Liver (tissue), 9 donors: ENCODE results near the gene C1orf174. TPM values are rescaled to one million over a fixed set of nuclear protein-coding genes. Genes with fewer than 3 reads are reported as not detected.

Experiments
- DNase-seq: peaks from one replicate; pipeline ENCODE4 v3.0.0-alpha.2; 2017; ENCODE audit warnings: low spot score
- H3K27ac ChIP-seq, 2 donors: one replicate each; pipeline ENCODE4 v1.7.0; 2013; ENCODE audit warnings: inconsistent platforms in 2 of 2, low read length in 2 of 2, control low read depth in 1 of 2, low read depth in 1 of 2, mild to moderate bottlenecking in 1 of 2
- H3K27me3 ChIP-seq, 4 donors: one replicate each; pipeline versions ENCODE4 v1.6.1 to v1.7.0; 2013; ENCODE audit warnings: low read length in 3 of 4, inconsistent platforms in 1 of 4, mild to moderate bottlenecking in 1 of 4, moderate library complexity in 1 of 4; ENCODE audit not compliant: control insufficient read depth in 4 of 4, insufficient read depth in 4 of 4
- H3K36me3 ChIP-seq, 4 donors: one replicate each; pipeline versions ENCODE4 v1.6.1 to v1.7.0; 2013; ENCODE audit warnings: low read length in 3 of 4, mild to moderate bottlenecking in 3 of 4, low read depth in 1 of 4, moderate library complexity in 1 of 4; ENCODE audit not compliant: control insufficient read depth in 4 of 4, insufficient read depth in 3 of 4
- H3K4me1 ChIP-seq, 4 donors: one replicate each; pipeline versions ENCODE4 v1.6.1 to v1.7.0; 2013; ENCODE audit warnings: low read length in 3 of 4, mild to moderate bottlenecking in 3 of 4, moderate library complexity in 1 of 4; ENCODE audit not compliant: control insufficient read depth in 4 of 4, insufficient read depth in 4 of 4
- H3K4me3 ChIP-seq, 3 donors: one replicate each; pipeline versions ENCODE4 v1.6.1 to v1.7.0; 2013; ENCODE audit warnings: low read length in 3 of 3, control low read depth in 1 of 3, low read depth in 1 of 3, mild to moderate bottlenecking in 1 of 3
- H3K9ac ChIP-seq, 2 donors: one replicate each; pipeline ENCODE4 v1.7.0; 2013; ENCODE audit warnings: low read length in 2 of 2, mild to moderate bottlenecking in 2 of 2, moderate library complexity in 2 of 2, control low read depth in 1 of 2, low read depth in 1 of 2
- H3K9me3 ChIP-seq, 4 donors: one replicate each; pipeline versions ENCODE4 v1.6.1 to v1.7.0; 2013; ENCODE audit warnings: low read length in 3 of 4; ENCODE audit not compliant: control insufficient read depth in 4 of 4
- CTCF ChIP-seq: fragments of 150-350 bp; IDR thresholded peaks from 2 replicates; pipeline ENCODE4 v1.5.1; 2017; ENCODE audit warnings: improper control_type of control experiment, low read depth, low read length; ENCODE audit not compliant: missing input control
- FOXA1 ChIP-seq: IDR thresholded peaks from 2 replicates; pipeline ENCODE4 v1.6.1; 2016; ENCODE audit warnings: antibody characterized with exemption
- FOXA2 ChIP-seq: IDR thresholded peaks from 2 replicates; pipeline ENCODE4 v1.6.1; 2016; ENCODE audit warnings: antibody characterized with exemption
- HNF4A ChIP-seq, 2 donors: conservative IDR thresholded peaks; 2 replicates each; pipeline ENCODE4 v1.6.1; 2016; ENCODE audit warnings: antibody characterized with exemption in 2 of 2, mild to moderate bottlenecking in 2 of 2
- HNF4G ChIP-seq: IDR thresholded peaks from 2 replicates; pipeline ENCODE4 v1.6.1; 2016; ENCODE audit warnings: antibody characterized with exemption
- JUND ChIP-seq, 2 donors: IDR thresholded peaks; 2 replicates each; pipeline ENCODE4 v1.6.1; 2016; ENCODE audit warnings: antibody characterized with exemption in 2 of 2
- MAX ChIP-seq: IDR thresholded peaks from 2 replicates; pipeline ENCODE4 v1.6.1; 2016; ENCODE audit warnings: antibody characterized with exemption
- NR2F2 ChIP-seq: IDR thresholded peaks from 2 replicates; pipeline ENCODE4 v1.6.1; 2016; ENCODE audit warnings: antibody characterized with exemption
- RAD21 ChIP-seq, 2 donors: IDR thresholded peaks; 2 replicates each; pipeline ENCODE4 v1.6.1; 2016; ENCODE audit warnings: antibody characterized with exemption in 2 of 2, mild to moderate bottlenecking in 2 of 2
- REST ChIP-seq: IDR thresholded peaks from 2 replicates; pipeline ENCODE4 v1.6.1; 2016; ENCODE audit warnings: antibody characterized with exemption, mild to moderate bottlenecking
- RXRA ChIP-seq, 2 donors: IDR thresholded peaks; 2 replicates each; pipeline ENCODE4 v1.6.1; 2017 to 2018; ENCODE audit warnings: antibody characterized with exemption in 2 of 2, mild to moderate bottlenecking in 1 of 2
- SP1 ChIP-seq: IDR thresholded peaks from 2 replicates; pipeline ENCODE4 v1.6.1; 2018; ENCODE audit warnings: antibody characterized with exemption, mild to moderate bottlenecking
- TAF1 ChIP-seq: conservative IDR thresholded peaks from 2 replicates; pipeline ENCODE4 v1.6.1; 2016; ENCODE audit warnings: antibody characterized with exemption, mild to moderate bottlenecking
- YY1 ChIP-seq: IDR thresholded peaks from 2 replicates; pipeline ENCODE4 v1.6.1; 2016; ENCODE audit warnings: antibody characterized with exemption, mild to moderate bottlenecking
- ZBTB33 ChIP-seq: IDR thresholded peaks from 2 replicates; pipeline ENCODE4 v1.6.1; 2016; ENCODE audit warnings: antibody characterized with exemption
- WGBS: extraction: QIAGEN DNeasy Blood & Tissue Kit; methylation state at CpG from one replicate; pipeline ENCODE4 v1.1.7; 2013; 5-methylcytosine and 5-hydroxymethylcytosine counted together
- polyA plus RNA-seq, 2 donors: library from polyadenylated mRNA; stranded (reverse) in 1 of 2; unstranded in 1 of 2; fragments of 200-250 nt in 1 of 2; fragments of >200 nt in 1 of 2; fragmentation: Nextera tagmentation in 1 of 2; extraction: Ambion mirVana in 1 of 2; gene quantifications; one replicate each; pipeline versions ENCODE4 v1.2.1 to v1.2.3, GENCODE V29; 2013 to 2015
- total RNA-seq, 2 donors: library from RNA; depleted of rRNA; stranded (reverse); fragments of >200 nt; gene quantifications; one replicate each; pipeline ENCODE4 v1.2.3, GENCODE V29; 2014
- donor health status: healthy.
- donor health status: healthy.
- donor health status: healthy.
- donor health status: healthy.
- donor health status: healthy.

The C1orf174 gene
- total and polyA plus RNA-seq, 4 donors = 10.4 to 17.0 (median 13.8) TPM

GRCh38 chr1:3932156-3932919 is 32.3 kb upstream of the C1orf174 start:
- H3K4me1 ChIP-seq = no peaks in the 10 kb centered on the region
- 68% methylated on average over 21 of the region's 21 CpGs for WGBS
- DNase-seq = no peak
- no peak overlapping the region for H3K9ac ChIP-seq
- peaks cover 0 to 7% (median 0%) of the 10 kb centered on the region in 4 donors for H3K27me3 ChIP-seq
- no peak overlapping the region for H3K4me3 ChIP-seq
- no peaks in the 10 kb centered on the region for H3K36me3 ChIP-seq
- H3K27ac ChIP-seq = no peak overlapping the region
- peaks cover 0 to 4% (median under 1%) of the 10 kb centered on the region in 4 donors for H3K9me3 ChIP-seq
- no peak for TF ChIP-seq REST
- TF ChIP-seq CTCF = no peak
- TF ChIP-seq FOXA2 = no peak
- TF ChIP-seq MAX = no peak
- no peak for TF ChIP-seq JUND (IDR thresholded peaks at IDR 0.05)
- TF ChIP-seq HNF4A (conservative IDR thresholded peaks at IDR 0.05) = no peak
- no peak for TF ChIP-seq FOXA1
- TF ChIP-seq TAF1 = no peak
- TF ChIP-seq RAD21 (IDR thresholded peaks at IDR 0.05) = no peak

- 60% methylated on average over 17 of the region's 17 CpGs for WGBS
- DNase-seq = no peak
Observed at GRCh38 chr1:3931007-3931912, 31.2 kb upstream of the C1orf174 start.

More at GRCh38 chr1:3931007-3931912, 31.2 kb upstream of the C1orf174 start:
- peaks cover 0 to 4% (median under 1%) of the 10 kb centered on the region in 4 donors for H3K9me3 ChIP-seq
- no peaks in the 10 kb centered on the region for H3K36me3 ChIP-seq
- H3K9ac ChIP-seq = no peak overlapping the region
- TF ChIP-seq ZBTB33 (no peak), TAF1 (no peak), SP1 (no peak), YY1 (no peak), JUND (IDR thresholded peaks at IDR 0.05) (no peak), HNF4G (no peak), RXRA (IDR thresholded peaks at IDR 0.05) (no peak), NR2F2 (no peak), FOXA1 (no peak), HNF4A (conservative IDR thresholded peaks at IDR 0.05) (no peak), FOXA2 (no peak), RAD21 (IDR thresholded peaks at IDR 0.05) (no peak), CTCF (no peak)
- no peak overlapping the region for H3K4me3 ChIP-seq
- no peaks in the 10 kb centered on the region for H3K4me1 ChIP-seq
- H3K27me3 ChIP-seq = peaks cover 0 to 7% (median 0%) of the 10 kb centered on the region in 4 donors
- H3K27ac ChIP-seq = no peak overlapping the region
